Fibroblast of lung (primary cell): ENCODE data around the gene SLF2. TPM values are rescaled to one million over a fixed set of nuclear protein-coding genes. Genes with fewer than 3 reads are reported as not detected.
A peak's percentile ranks its signal among the peaks of the same experiment; 100 is the strongest.

Experiments
- DNase-seq, 2 donors: peaks; one replicate each; pipeline versions ENCODE4 v3.0.0 to v3.0.0-alpha.2; 2010; ENCODE audit warnings: low read depth in 2 of 2
- H2AFZ ChIP-seq: 2 replicates; pipeline ENCODE4 v1.5.1; 2012; ENCODE audit warnings: low read length, control low read depth, inconsistent platforms
- H3K27ac ChIP-seq: 2 replicates; pipeline ENCODE4 v1.5.1; 2011; ENCODE audit warnings: low read length, control low read depth; ENCODE audit not compliant: insufficient read depth
- H3K27me3 ChIP-seq: 2 replicates; pipeline ENCODE4 v1.5.1; 2011; ENCODE audit warnings: mild to moderate bottlenecking, low read length; ENCODE audit not compliant: control insufficient read depth, insufficient read depth
- H3K36me3 ChIP-seq: 2 replicates; pipeline ENCODE4 v1.5.1; 2011; ENCODE audit warnings: low read length; ENCODE audit not compliant: control insufficient read depth, insufficient read depth
- H3K4me1 ChIP-seq: 2 replicates; pipeline ENCODE4 v1.5.1; 2011; ENCODE audit warnings: low read length; ENCODE audit not compliant: control insufficient read depth, insufficient read depth; ENCODE audit errors: extremely low read depth
- H3K4me2 ChIP-seq: 2 replicates; pipeline ENCODE4 v1.5.1; 2011; ENCODE audit warnings: low read length, control low read depth; ENCODE audit not compliant: insufficient read depth; ENCODE audit errors: extremely low read depth
- H3K4me3 ChIP-seq, 4 experiments: fragments of 200-600 bp in 1 of 4; sonication (generic) in 1 of 4; replicated peaks in 1 of 4; 2 replicates each; pipeline ENCODE4 v1.5.1; 2011 to 2016; ENCODE audit warnings: low read length in 4 of 4, low read depth in 3 of 4, mild to moderate bottlenecking in 3 of 4, control low read depth in 2 of 4, inconsistent platforms in 1 of 4, mixed read lengths in 1 of 4; ENCODE audit not compliant: insufficient read depth in 1 of 4; ENCODE audit errors: control extremely low read depth in 1 of 4
- H3K79me2 ChIP-seq: 2 replicates; pipeline ENCODE4 v1.5.1; 2012; ENCODE audit warnings: mild to moderate bottlenecking, low read length, inconsistent platforms; ENCODE audit not compliant: control insufficient read depth, insufficient read depth
- H3K9ac ChIP-seq: 2 replicates; pipeline ENCODE4 v1.5.1; 2011; ENCODE audit warnings: mild to moderate bottlenecking, low read length, control low read depth; ENCODE audit not compliant: insufficient read depth
- H3K9me3 ChIP-seq: 2 replicates; pipeline ENCODE4 v1.5.1; 2012; ENCODE audit warnings: low read depth, low read length; ENCODE audit not compliant: control insufficient read depth, insufficient read depth
- H4K20me1 ChIP-seq: 2 replicates; pipeline ENCODE4 v1.5.1; 2011; ENCODE audit warnings: low read length; ENCODE audit not compliant: control insufficient read depth, insufficient read depth; ENCODE audit errors: extremely low read depth
- CTCF ChIP-seq, 2 donors: IDR thresholded peaks in 1 of 2; conservative IDR thresholded peaks in 1 of 2; 1 replicate in 1 of 2; 2 replicates in 1 of 2; pipeline ENCODE4 v1.5.1; 2011 to 2012; ENCODE audit warnings: low read length in 2 of 2, control low read depth in 1 of 2, inconsistent platforms in 1 of 2, low read depth in 1 of 2, mild to moderate bottlenecking in 1 of 2
- EZH2 ChIP-seq: IDR thresholded peaks from 2 replicates; pipeline ENCODE4 v1.5.1; 2012; ENCODE audit warnings: low read length, control low read depth, mild to moderate bottlenecking; ENCODE audit errors: missing control alignments
- polyA plus RNA-seq, 2 donors: library from polyadenylated mRNA; depleted of rRNA in 1 of 2; stranded (reverse) in 1 of 2; unstranded in 1 of 2; fragments of >200 nt; gene quantifications; 2 replicates each; pipeline ENCODE4 v1.2.1, GENCODE V29; 2011 to 2012; ENCODE audit warnings: missing spikeins in 1 of 2
- total RNA-seq: library from RNA; depleted of rRNA; stranded (reverse); fragments of >200 nt; gene quantifications from 2 replicates; pipeline ENCODE4 v1.2.1, GENCODE V29; 2014

SLF2 gene
- total and polyA plus RNA-seq, 2 donors (not counting 1 experiment from before 2014, with no cell fraction given) = 16.6 to 32.5 TPM

- no peaks in the 10 kb centered on the region for H3K4me1 ChIP-seq
- TF ChIP-seq CTCF (conservative IDR thresholded peaks at IDR 0.05 in 1 of 2, IDR thresholded peaks at IDR 0.05 in 1 of 2; ENCODE audit: low read depth in 1 of 2, low read length in 2 of 2) (no peak), EZH2 (no peak)
- H4K20me1 ChIP-seq = peaks cover 1% of the 10 kb centered on the region
- H3K36me3 ChIP-seq = no peaks in the 10 kb centered on the region
- H2AFZ ChIP-seq = no peak overlapping the region
- no peak overlapping the region for H3K27ac ChIP-seq
- peaks cover 18% of the 10 kb centered on the region for H3K79me2 ChIP-seq
- no peak overlapping the region for H3K9ac ChIP-seq
- H3K9me3 ChIP-seq = no peaks in the 10 kb centered on the region
- no peak overlapping the region for H3K4me2 ChIP-seq
- H3K4me3 ChIP-seq = no peak overlapping the region
- DNase-seq = peak in 1 of 2 donors; percentile 53
- H3K27me3 ChIP-seq = no peaks in the 10 kb centered on the region
Observed at GRCh38 chr10:100909501-100910263, 3.1 kb upstream of the SLF2 start.

GRCh38 chr10:100911472-100911871, 1.3 kb upstream of the SLF2 start:
- no peak overlapping the region for H3K9ac ChIP-seq
- no peak overlapping the region for H3K4me3 ChIP-seq
- peaks cover 1% of the 10 kb centered on the region for H4K20me1 ChIP-seq
- no peaks in the 10 kb centered on the region for H3K36me3 ChIP-seq
- no peaks in the 10 kb centered on the region for H3K27me3 ChIP-seq
- H3K27ac ChIP-seq = no peak overlapping the region
- peaks cover 30% of the 10 kb centered on the region for H3K79me2 ChIP-seq
- H3K4me2 ChIP-seq = no peak overlapping the region
- TF ChIP-seq CTCF (conservative IDR thresholded peaks at IDR 0.05 in 1 of 2, IDR thresholded peaks at IDR 0.05 in 1 of 2; ENCODE audit: low read depth in 1 of 2, low read length in 2 of 2) = no peak
- no peak for TF ChIP-seq EZH2
- no peak for DNase-seq
- H2AFZ ChIP-seq = no peak overlapping the region
- no peaks in the 10 kb centered on the region for H3K9me3 ChIP-seq
- no peaks in the 10 kb centered on the region for H3K4me1 ChIP-seq

GRCh38 chr10:100912013-100912604, 654 bp upstream of the SLF2 start:
- Histone ChIP-seq H3K27ac (peak overlapping the region; percentile 76), H3K27me3 (no peaks in the 10 kb centered on the region), H3K79me2 (peaks cover 30% of the 10 kb centered on the region), H3K4me2 (peak overlapping the region; percentile 84), H4K20me1 (peaks cover 1% of the 10 kb centered on the region), H3K4me1 (no peaks in the 10 kb centered on the region), H2AFZ (peak overlapping the region; percentile 70), H3K9me3 (no peaks in the 10 kb centered on the region), H3K4me3 (peak overlapping the region; percentile 32 to 91 (median 56)), H3K9ac (peak overlapping the region; percentile 48), H3K36me3 (no peaks in the 10 kb centered on the region)
- peak in 1 of 2 donors; percentile 57 for DNase-seq
- no peak for TF ChIP-seq CTCF (conservative IDR thresholded peaks at IDR 0.05 in 1 of 2, IDR thresholded peaks at IDR 0.05 in 1 of 2; ENCODE audit: low read depth in 1 of 2, low read length in 2 of 2)
- no peak for TF ChIP-seq EZH2
